Measurements from ENCODE around the gene CCDC85C.
A peak's percentile ranks its signal among the peaks of the same experiment; 100 is the strongest.

Gene CCDC85C

GRCh38 chr14:99587460-99588278 is 16.3 kb downstream of the CCDC85C start:
- TF ChIP-seq CTCF (conservative IDR thresholded peaks at IDR 0.05; ENCODE audit: low read depth), result no peak
- no peak for DNase-seq (ENCODE audit: low spot score)
- ChIA-PET CTCF (interaction anchor here (0.9 kb wide), 1 partner anchor 12 kb away, joined by 5 read pairs; no protein-coding TSS in a partner anchor), POLR2A (ENCODE audit: low non-redundant PET) (no interaction called here)
- peak overlapping the region; percentile 46 for H3K27ac ChIP-seq

GRCh38 chr14:99586761-99587459 is 17.1 kb downstream of the CCDC85C start:
- DNase-seq (ENCODE audit: low spot score), result no peak
- peak overlapping the region; percentile 46 for H3K27ac ChIP-seq
- no peak for TF ChIP-seq CTCF (conservative IDR thresholded peaks at IDR 0.05; ENCODE audit: low read depth)
- ChIA-PET POLR2A (ENCODE audit: low non-redundant PET) (no interaction called here), CTCF (no interaction called here)

GRCh38 chr14:99586054-99586760 is 17.8 kb downstream of the CCDC85C start:
- no peak for TF ChIP-seq CTCF (conservative IDR thresholded peaks at IDR 0.05; ENCODE audit: low read depth)
- CTCF ChIA-PET, result no interaction called here
- DNase-seq (ENCODE audit: low spot score), result no peak
- POLR2A ChIA-PET (ENCODE audit: low non-redundant PET), result no interaction called here
- H3K27ac ChIP-seq, result peak overlapping the region; percentile 46

GRCh38 chr14:99584823-99585222 is 19.2 kb downstream of the CCDC85C start:
- ChIA-PET CTCF (no interaction called here), POLR2A (ENCODE audit: low non-redundant PET) (no interaction called here)
- no peak for DNase-seq (ENCODE audit: low spot score)
- TF ChIP-seq CTCF (conservative IDR thresholded peaks at IDR 0.05; ENCODE audit: low read depth), result no peak
- peak overlapping the region; percentile 46 for H3K27ac ChIP-seq

GRCh38 chr14:99581938-99582337 is 22.1 kb downstream of the CCDC85C start:
- no peak for DNase-seq (ENCODE audit: low spot score)
- ChIA-PET CTCF (interaction anchor here (0.5 kb wide), 1 partner anchor 1593 kb away, joined by 4 read pairs; no protein-coding TSS in a partner anchor), POLR2A (ENCODE audit: low non-redundant PET) (no interaction called here)
- no peak for TF ChIP-seq CTCF (conservative IDR thresholded peaks at IDR 0.05; ENCODE audit: low read depth)
- no peak overlapping the region for H3K27ac ChIP-seq

- no peak for DNase-seq (ENCODE audit: low spot score)
- peak overlapping the region; percentile 92 for H3K27ac ChIP-seq
- ChIA-PET CTCF (no interaction called here), POLR2A (ENCODE audit: low non-redundant PET) (no interaction called here)
- no peak for TF ChIP-seq CTCF (conservative IDR thresholded peaks at IDR 0.05; ENCODE audit: low read depth)
Measured at GRCh38 chr14:99581374-99581773, 22.6 kb downstream of the CCDC85C start.

All from RWPE1 (cell line).